Spinal cord (tissue), 10 donors: Measurements from ENCODE around the gene ALOX5AP. TPM values are rescaled to one million over a fixed set of nuclear protein-coding genes. Genes with fewer than 3 reads are reported as not detected.

Experiments
- DNase-seq, 6 donors: peaks; one replicate each; pipeline versions ENCODE4 v3.0.0 to v3.0.0-alpha.2; 2013 to 2015; ENCODE audit warnings: low spot score in 6 of 6, low read depth in 4 of 6
- H3K27ac ChIP-seq: one replicate; pipeline ENCODE4 v1.5.1; 2013; ENCODE audit warnings: low read depth, low read length, control low read depth
- H3K27me3 ChIP-seq: one replicate; pipeline ENCODE4 v1.6.1; 2013; ENCODE audit warnings: low read length; ENCODE audit not compliant: control insufficient read depth, insufficient read depth
- H3K36me3 ChIP-seq: one replicate; pipeline ENCODE4 v1.6.1; 2013; ENCODE audit warnings: low read length; ENCODE audit not compliant: control insufficient read depth, insufficient read depth
- H3K4me1 ChIP-seq: one replicate; pipeline ENCODE4 v1.6.1; 2013; ENCODE audit warnings: low read length; ENCODE audit not compliant: control insufficient read depth, insufficient read depth
- H3K4me3 ChIP-seq: one replicate; pipeline ENCODE4 v1.5.1; 2013; ENCODE audit warnings: low read depth, low read length, control low read depth
- H3K9me3 ChIP-seq: one replicate; pipeline ENCODE4 v1.6.1; 2013; ENCODE audit warnings: low read length; ENCODE audit not compliant: control insufficient read depth, insufficient read depth
- WGBS: methylation state at CpG from one replicate; pipeline ENCODE4 v1.1.5; 2013; ENCODE audit warnings: missing lambda C conversion rate; ENCODE audit not compliant: insufficient coverage; 5-methylcytosine and 5-hydroxymethylcytosine counted together
- polyA plus RNA-seq, 2 donors: library from polyadenylated mRNA; unstranded; fragments of 120-200 nt; gene quantifications; one replicate each; pipeline ENCODE4 v1.2.1, GENCODE V29; 2013; ENCODE audit not compliant: insufficient read length in 2 of 2
- total RNA-seq, 2 donors: library from RNA; depleted of rRNA in 1 of 2; stranded (reverse); fragments of 120-200 nt in 1 of 2; fragments of >200 nt in 1 of 2; gene quantifications; one replicate each; pipeline versions ENCODE4 v1.2.3 to v1.2.4, GENCODE V29; 2013 to 2014
- donor health status: healthy.

ALOX5AP gene
- total and polyA plus RNA-seq, 4 donors: 9.6 to 23.1 (median 11.0) TPM

GRCh38 chr13:30791354-30792001, 56.1 kb downstream of the ALOX5AP start:
- 63% methylated on average over 11 of the region's 11 CpGs for WGBS
- Histone ChIP-seq H3K4me3 (no peak overlapping the region), H3K27me3 (no peaks in the 10 kb centered on the region), H3K4me1 (peaks cover 25% of the 10 kb centered on the region), H3K27ac (peak overlapping the region; percentile 49), H3K36me3 (no peaks in the 10 kb centered on the region), H3K9me3 (no peaks in the 10 kb centered on the region)
- peak in 1 of 6 donors; percentile 58 for DNase-seq

- Histone ChIP-seq H3K9me3 (no peaks in the 10 kb centered on the region), H3K4me1 (peaks cover 33% of the 10 kb centered on the region), H3K27ac (peak overlapping the region; percentile 67), H3K27me3 (no peaks in the 10 kb centered on the region), H3K36me3 (no peaks in the 10 kb centered on the region), H3K4me3 (no peak overlapping the region)
- 36% methylated on average over 10 of the region's 12 CpGs for WGBS
- peak in 2 of 6 donors; percentile 81 to 83 for DNase-seq
Measured at GRCh38 chr13:30792285-30793000, 57.1 kb downstream of the ALOX5AP start.

- Histone ChIP-seq H3K4me3 (no peak overlapping the region), H3K27me3 (no peaks in the 10 kb centered on the region), H3K27ac (no peak overlapping the region), H3K36me3 (no peaks in the 10 kb centered on the region), H3K9me3 (no peaks in the 10 kb centered on the region), H3K4me1 (peaks cover 35% of the 10 kb centered on the region)
- WGBS: 37% methylated on average over 2 of the region's 4 CpGs
- DNase-seq: no peak
Measured at GRCh38 chr13:30796132-30796572, 60.8 kb downstream of the ALOX5AP start.

GRCh38 chr13:30796631-30797601, 61.6 kb downstream of the ALOX5AP start:
- WGBS: 52% methylated on average over 12 of the region's 20 CpGs
- H3K9me3 ChIP-seq: no peaks in the 10 kb centered on the region
- no peak overlapping the region for H3K27ac ChIP-seq
- H3K36me3 ChIP-seq: no peaks in the 10 kb centered on the region
- no peaks in the 10 kb centered on the region for H3K27me3 ChIP-seq
- peaks cover 28% of the 10 kb centered on the region for H3K4me1 ChIP-seq
- no peak overlapping the region for H3K4me3 ChIP-seq
- DNase-seq: peak in 2 of 6 donors; percentile 77 to 86

- Histone ChIP-seq H3K4me3 (no peak overlapping the region), H3K4me1 (peaks cover 25% of the 10 kb centered on the region), H3K9me3 (no peaks in the 10 kb centered on the region), H3K27me3 (no peaks in the 10 kb centered on the region), H3K27ac (no peak overlapping the region), H3K36me3 (no peaks in the 10 kb centered on the region)
- DNase-seq: no peak
- 87% methylated on average over 6 of the region's 13 CpGs for WGBS
Measured at GRCh38 chr13:30797847-30798535, 62.6 kb downstream of the ALOX5AP start.

- H3K27me3 ChIP-seq: no peaks in the 10 kb centered on the region
- peak overlapping the region; percentile 16 for H3K27ac ChIP-seq
- H3K4me1 ChIP-seq: peaks cover 34% of the 10 kb centered on the region
- H3K4me3 ChIP-seq: no peak overlapping the region
- no peaks in the 10 kb centered on the region for H3K9me3 ChIP-seq
- no CpG with 5 or more reads among the region's 11 CpGs for WGBS
- no peaks in the 10 kb centered on the region for H3K36me3 ChIP-seq
- DNase-seq: peak in 1 of 6 donors; percentile 41
Measured at GRCh38 chr13:30798776-30799355, 63.5 kb downstream of the ALOX5AP start.

- H3K27me3 ChIP-seq: no peaks in the 10 kb centered on the region
- H3K27ac ChIP-seq: peak overlapping the region; percentile 16
- H3K4me3 ChIP-seq: no peak overlapping the region
- H3K4me1 ChIP-seq: peaks cover 39% of the 10 kb centered on the region
- no peaks in the 10 kb centered on the region for H3K9me3 ChIP-seq
- DNase-seq: peak in 2 of 6 donors; percentile 56 to 87
- H3K36me3 ChIP-seq: no peaks in the 10 kb centered on the region
- no CpG with 5 or more reads among the region's 12 CpGs for WGBS
Measured at GRCh38 chr13:30799356-30799824, 64.0 kb downstream of the ALOX5AP start.

- Histone ChIP-seq H3K9me3 (no peaks in the 10 kb centered on the region), H3K4me3 (no peak overlapping the region), H3K36me3 (no peaks in the 10 kb centered on the region), H3K4me1 (peaks cover 45% of the 10 kb centered on the region), H3K27me3 (no peaks in the 10 kb centered on the region), H3K27ac (no peak overlapping the region)
- no peak for DNase-seq
- 100% methylated on average over 1 of the region's 2 CpGs for WGBS
Measured at GRCh38 chr13:30800107-30800506, 64.8 kb downstream of the ALOX5AP start.
